ENCODE data around the gene ZRANB3. TPM values are rescaled to one million over a fixed set of nuclear protein-coding genes. Genes with fewer than 3 reads are reported as not detected.

The ZRANB3 gene
- total RNA-seq, 4 donors from 2014 or later = 4.8 to 9.3 (median 5.5) TPM

GRCh38 chr2:135255208-135255607, 275.8 kb downstream of the ZRANB3 start:
- Histone ChIP-seq H3K4me1 (no peaks in the 10 kb centered on the region), H3K4me3 (no peak overlapping the region), H3K36me3 (peaks cover 0 to 35% (median 0%) of the 10 kb centered on the region in 3 donors), H3K27me3 (no peaks in the 10 kb centered on the region), H3K27ac (no peak overlapping the region), H3K9me3 (peaks cover 0 to 21% (median 0%) of the 10 kb centered on the region in 4 donors)
- TF ChIP-seq POLR2A (IDR thresholded peaks at IDR 0.05) (no peak), CTCF (IDR thresholded peaks at IDR 0.05) (no peak), EP300 (IDR thresholded peaks at IDR 0.05) (no peak)
- 67 to 85% methylated on average over 1 of the region's 1 CpG for WGBS, 2 donors
- no peak for DNase-seq (ENCODE audit: low spot score in 2 of 2)

- H3K36me3 ChIP-seq = peaks cover 0 to 37% (median 0%) of the 10 kb centered on the region in 3 donors
- H3K27me3 ChIP-seq = no peaks in the 10 kb centered on the region
- TF ChIP-seq POLR2A (IDR thresholded peaks at IDR 0.05) (no peak), CTCF (IDR thresholded peaks at IDR 0.05) (no peak), EP300 (IDR thresholded peaks at IDR 0.05) (no peak)
- H3K27ac ChIP-seq = no peak overlapping the region
- WGBS, 2 donors = 85 to 92% methylated on average over 2 of the region's 2 CpGs
- H3K9me3 ChIP-seq = peaks cover 0 to 30% (median 0%) of the 10 kb centered on the region in 4 donors
- DNase-seq (ENCODE audit: low spot score in 2 of 2) = no peak
- H3K4me3 ChIP-seq = no peak overlapping the region
- H3K4me1 ChIP-seq = no peaks in the 10 kb centered on the region
These were observed 278.1 kb downstream of the ZRANB3 start for GRCh38 chr2:135252805-135253458.

- peaks cover 0 to 25% (median 0%) of the 10 kb centered on the region in 3 donors for H3K36me3 ChIP-seq
- no peaks in the 10 kb centered on the region for H3K27me3 ChIP-seq
- H3K9me3 ChIP-seq = peaks cover 0 to 19% (median 0%) of the 10 kb centered on the region in 4 donors
- TF ChIP-seq EP300 (IDR thresholded peaks at IDR 0.05) (no peak), CTCF (IDR thresholded peaks at IDR 0.05) (no peak), POLR2A (IDR thresholded peaks at IDR 0.05) (no peak)
- no peak for DNase-seq (ENCODE audit: low spot score in 2 of 2)
- no peak overlapping the region for H3K4me3 ChIP-seq
- no peak overlapping the region for H3K27ac ChIP-seq
- WGBS, 2 donors = 95 to 96% methylated on average over 5 of the region's 5 CpGs
- peaks cover 0 to 4% (median 2%) of the 10 kb centered on the region in 4 donors for H3K4me1 ChIP-seq
These were observed 282.4 kb downstream of the ZRANB3 start for GRCh38 chr2:135248611-135249010.

- Histone ChIP-seq H3K9me3 (peaks cover 0 to 19% (median 0%) of the 10 kb centered on the region in 4 donors), H3K4me1 (peaks cover 0 to 4% (median 2%) of the 10 kb centered on the region in 4 donors), H3K4me3 (no peak overlapping the region), H3K27me3 (no peaks in the 10 kb centered on the region), H3K27ac (no peak overlapping the region), H3K36me3 (peaks cover 0 to 18% (median 0%) of the 10 kb centered on the region in 3 donors)
- TF ChIP-seq POLR2A (IDR thresholded peaks at IDR 0.05) (no peak), EP300 (IDR thresholded peaks at IDR 0.05) (no peak), CTCF (IDR thresholded peaks at IDR 0.05) (no peak)
- 25% methylated on average over 2 of the region's 2 CpGs for WGBS, 2 donors
- no peak for DNase-seq (ENCODE audit: low spot score in 2 of 2)
These were observed 284.2 kb downstream of the ZRANB3 start for GRCh38 chr2:135246711-135247270.

- Histone ChIP-seq H3K9me3 (peaks cover 0 to 7% (median 0%) of the 10 kb centered on the region in 4 donors), H3K4me1 (peaks cover 0 to 4% (median 2%) of the 10 kb centered on the region in 4 donors), H3K27ac (no peak overlapping the region), H3K27me3 (no peaks in the 10 kb centered on the region), H3K4me3 (no peak overlapping the region), H3K36me3 (peaks cover 0 to under 1% (median 0%) of the 10 kb centered on the region in 3 donors)
- TF ChIP-seq EP300 (IDR thresholded peaks at IDR 0.05) (no peak), CTCF (IDR thresholded peaks at IDR 0.05) (no peak), POLR2A (IDR thresholded peaks at IDR 0.05) (no peak)
- no peak for DNase-seq (ENCODE audit: low spot score in 2 of 2)
These were observed 285.9 kb downstream of the ZRANB3 start for GRCh38 chr2:135245071-135245470.

All from tibial nerve (tissue), 4 donors.